Gastroesophageal sphincter (tissue), 4 donors: Measurements from ENCODE around the gene PXN. TPM values are rescaled to one million over a fixed set of nuclear protein-coding genes. Genes with fewer than 3 reads are reported as not detected.
"Not testable (repeated sequence)": the region's sequence is repeated elsewhere in the genome, so short reads cannot be mapped to it uniquely, and the experiment has no call there.

Source experiments
- ATAC-seq: fragments of 150-250 bp; one replicate; pipeline ENCODE4 v1.9.1; 2016; ENCODE audit warnings: mild to moderate bottlenecking, moderate library complexity
- H3K27ac ChIP-seq, 4 donors: fragments of 200-600 bp; sonication (generic) in 3 of 4; 1 replicate in 3 of 4; 2 replicates in 1 of 4; pipeline ENCODE4 v1.5.1; 2016 to 2019
- H3K27me3 ChIP-seq: fragments of 200-600 bp; sonication (generic); one replicate; pipeline ENCODE4 v1.5.1; 2019
- H3K36me3 ChIP-seq, 2 donors: fragments of 200-600 bp; sonication (generic); one replicate each; pipeline ENCODE4 v1.5.1; 2019; ENCODE audit warnings: control low read depth in 1 of 2
- H3K4me1 ChIP-seq, 3 donors: fragments of 200-600 bp; sonication (generic); 1 replicate in 2 of 3; 2 replicates in 1 of 3; pipeline ENCODE4 v1.5.1; 2016 to 2019; ENCODE audit warnings: control low read depth in 2 of 3
- H3K4me3 ChIP-seq, 2 donors: fragments of 200-600 bp; sonication (generic); one replicate each; pipeline ENCODE4 v1.5.1; 2019; ENCODE audit warnings: mild to moderate bottlenecking in 1 of 2, moderate library complexity in 1 of 2
- H3K9me3 ChIP-seq, 3 donors: fragments of 200-600 bp; sonication (generic); one replicate each; pipeline ENCODE4 v1.5.1; 2017 to 2019; ENCODE audit warnings: control low read depth in 2 of 3
- EP300 ChIP-seq: sonication (generic); formaldehyde crosslinking; IDR thresholded peaks from one replicate; pipeline ENCODE4 v1.6.1; 2017; ENCODE audit warnings: antibody characterized with exemption, mild to moderate bottlenecking
- POLR2A ChIP-seq, 2 donors: fragments of 450-650 bp; IDR thresholded peaks; one replicate each; pipeline ENCODE4 v1.6.1; 2017; ENCODE audit warnings: antibody characterized with exemption in 2 of 2, mild to moderate bottlenecking in 2 of 2, moderate library complexity in 1 of 2
- POLR2AphosphoS5 ChIP-seq: sonication (generic); formaldehyde crosslinking; IDR thresholded peaks from one replicate; pipeline ENCODE4 v1.6.1; 2017; ENCODE audit warnings: antibody characterized with exemption
- WGBS, 2 donors: methylation state at CpG; one replicate each; pipeline ENCODE4 v1.1.5; 2018; ENCODE audit warnings: low coverage in 1 of 2; 5-methylcytosine and 5-hydroxymethylcytosine counted together
- total RNA-seq, 4 donors: library from RNA; depleted of rRNA; stranded (reverse); fragments of >200 nt; gene quantifications; one replicate each; pipeline ENCODE4 v1.1.0, GENCODE V29; 2016
- TF ChIP-seq, protein P1 (sequence below), 4 experiments: fragments of 200-600 bp in 2 of 4; fragments of 450-650 bp in 2 of 4; sonication (generic) in 1 of 4; IDR thresholded peaks; one replicate each; pipeline ENCODE4 v1.5.1; 2017 to 2019; ENCODE audit warnings: antibody characterized with exemption in 4 of 4, mild to moderate bottlenecking in 2 of 4, moderate library complexity in 2 of 4

The PXN gene
- total RNA-seq, 4 donors from 2014 or later, result 43.2 to 80.4 (median 59.4) TPM

DNA sequence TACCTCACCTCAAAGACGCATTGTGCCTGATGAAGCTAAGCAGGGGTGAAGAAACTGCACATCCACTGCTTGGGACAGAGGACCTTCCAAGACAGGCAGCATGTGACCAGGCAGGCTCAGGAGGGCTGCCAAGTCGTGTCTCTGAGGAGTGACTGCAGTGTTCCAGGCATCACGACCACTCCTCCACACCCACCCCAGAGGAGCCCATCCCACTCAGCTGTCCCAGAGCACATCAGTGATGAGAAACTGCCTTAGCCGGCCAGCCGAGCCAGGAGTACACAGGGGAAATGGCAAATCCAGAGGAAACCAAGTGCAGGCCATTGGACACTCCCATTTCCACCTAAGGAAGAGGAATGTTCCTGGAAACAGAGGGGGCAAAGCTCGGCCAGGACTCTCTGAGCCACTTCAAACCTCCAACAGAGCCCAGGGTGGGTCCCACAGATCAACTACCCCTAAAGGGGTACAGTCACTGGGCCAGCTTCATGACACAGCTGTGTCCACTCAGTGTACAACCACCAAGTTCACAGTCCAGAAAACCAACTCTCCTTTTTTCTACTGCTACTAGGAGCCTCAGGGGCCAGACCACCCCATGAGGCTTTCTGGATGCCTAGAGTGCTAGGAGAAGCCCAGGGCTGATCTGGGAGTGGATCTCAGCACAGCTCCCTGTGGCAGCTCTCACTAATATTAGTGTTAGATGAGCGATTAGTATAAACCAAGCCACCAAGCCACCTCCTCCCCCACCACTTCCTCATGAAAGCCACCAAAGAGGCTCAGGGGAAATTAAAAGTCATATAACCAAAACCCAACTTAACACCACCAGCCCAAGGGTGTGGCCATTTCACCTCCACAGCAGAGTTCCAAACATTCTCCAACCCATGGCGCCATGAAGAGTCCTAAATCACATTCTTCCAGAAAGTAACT is 15.4 kb downstream of the PXN start:
- ATAC-seq, result peak; percentile 85
- peak overlapping the region; percentile 32 to 93 (median 89) for H3K27ac ChIP-seq
- 20 to 40% methylated on average over 1 of the region's 8 CpGs for WGBS, 2 donors
- peak overlapping the region in 1 of 2 donors; percentile 29 for H3K4me3 ChIP-seq
- peaks cover 0 to 3% of the 10 kb centered on the region in 2 donors for H3K36me3 ChIP-seq
- no peaks in the 10 kb centered on the region for H3K27me3 ChIP-seq
- no peaks in the 10 kb centered on the region for H3K9me3 ChIP-seq
- TF ChIP-seq EP300, result no peak
- no peak for TF ChIP-seq POLR2AphosphoS5
- TF ChIP-seq POLR2A (IDR thresholded peaks at IDR 0.05), result no peak
- TF ChIP-seq, protein P1, sequence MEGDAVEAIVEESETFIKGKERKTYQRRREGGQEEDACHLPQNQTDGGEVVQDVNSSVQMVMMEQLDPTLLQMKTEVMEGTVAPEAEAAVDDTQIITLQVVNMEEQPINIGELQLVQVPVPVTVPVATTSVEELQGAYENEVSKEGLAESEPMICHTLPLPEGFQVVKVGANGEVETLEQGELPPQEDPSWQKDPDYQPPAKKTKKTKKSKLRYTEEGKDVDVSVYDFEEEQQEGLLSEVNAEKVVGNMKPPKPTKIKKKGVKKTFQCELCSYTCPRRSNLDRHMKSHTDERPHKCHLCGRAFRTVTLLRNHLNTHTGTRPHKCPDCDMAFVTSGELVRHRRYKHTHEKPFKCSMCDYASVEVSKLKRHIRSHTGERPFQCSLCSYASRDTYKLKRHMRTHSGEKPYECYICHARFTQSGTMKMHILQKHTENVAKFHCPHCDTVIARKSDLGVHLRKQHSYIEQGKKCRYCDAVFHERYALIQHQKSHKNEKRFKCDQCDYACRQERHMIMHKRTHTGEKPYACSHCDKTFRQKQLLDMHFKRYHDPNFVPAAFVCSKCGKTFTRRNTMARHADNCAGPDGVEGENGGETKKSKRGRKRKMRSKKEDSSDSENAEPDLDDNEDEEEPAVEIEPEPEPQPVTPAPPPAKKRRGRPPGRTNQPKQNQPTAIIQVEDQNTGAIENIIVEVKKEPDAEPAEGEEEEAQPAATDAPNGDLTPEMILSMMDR (IDR thresholded peaks at IDR 0.05), result no peak
- peaks cover 8 to 95% (median 65%) of the 10 kb centered on the region in 3 donors for H3K4me1 ChIP-seq

DNA sequence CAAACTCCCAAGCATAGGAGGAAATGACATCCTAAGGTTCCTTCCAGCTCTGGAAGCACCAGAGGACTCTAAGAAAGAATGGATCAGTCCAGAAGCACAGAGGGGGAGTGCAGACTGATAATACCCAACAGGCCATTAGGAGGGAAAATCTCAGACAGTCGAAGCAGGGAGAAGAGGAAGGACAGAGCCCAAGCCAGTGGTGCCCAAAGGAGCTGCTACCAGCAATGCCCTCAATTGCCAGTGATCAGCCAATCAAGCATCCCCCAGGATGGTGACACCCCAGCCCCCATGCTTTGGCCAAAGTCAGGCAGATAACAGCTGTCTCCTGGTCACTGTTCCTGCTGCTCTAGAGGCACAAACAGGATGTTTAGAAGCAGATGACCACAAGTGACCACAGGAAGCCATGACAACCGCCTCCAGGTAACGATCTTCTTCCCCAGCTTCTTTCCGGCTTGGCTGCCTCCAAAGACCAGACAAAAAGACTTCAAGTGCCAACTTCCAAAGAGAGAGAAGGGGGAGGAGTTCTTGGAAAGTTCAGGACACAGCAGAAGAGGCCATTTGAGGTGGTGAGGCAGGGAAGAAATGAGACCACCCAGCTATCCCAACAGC is 16.2 kb downstream of the PXN start:
- H3K27me3 ChIP-seq, result no peaks in the 10 kb centered on the region
- no peak for ATAC-seq
- H3K4me1 ChIP-seq, result peaks cover 8 to 93% (median 63%) of the 10 kb centered on the region in 3 donors

DNA sequence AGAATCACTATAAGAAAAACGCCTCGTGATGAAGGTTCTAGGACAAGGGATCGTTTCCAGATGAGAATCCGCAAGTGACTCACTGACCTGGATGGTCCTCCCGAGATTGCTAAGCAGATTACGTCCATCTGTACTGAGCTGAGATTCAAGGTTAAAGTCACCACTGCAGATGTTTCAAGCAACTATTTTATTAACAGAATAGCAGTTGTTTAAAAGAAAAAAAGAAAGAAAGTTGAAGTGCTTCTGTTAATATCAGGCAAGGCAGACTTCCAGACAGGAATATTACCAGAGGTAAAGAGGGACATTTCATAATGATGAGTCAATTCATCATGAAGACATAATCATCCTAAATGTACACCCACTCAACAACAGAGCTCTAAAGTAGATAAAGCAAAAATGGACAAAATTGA is 17.9 kb downstream of the PXN start:
- no peaks in the 10 kb centered on the region for H3K27me3 ChIP-seq
- no peaks in the 10 kb centered on the region for H3K9me3 ChIP-seq
- TF ChIP-seq POLR2A (IDR thresholded peaks at IDR 0.05), result no peak
- TF ChIP-seq EP300, result no peak
- TF ChIP-seq, protein P1 (IDR thresholded peaks at IDR 0.05), result no peak
- H3K4me1 ChIP-seq, result peaks cover 8 to 93% (median 62%) of the 10 kb centered on the region in 3 donors
- 22 to 35% methylated on average over 6 of the region's 6 CpGs for WGBS, 2 donors
- ATAC-seq, result peak; percentile 44
- no peaks in the 10 kb centered on the region for H3K36me3 ChIP-seq
- peak overlapping the region in 1 of 2 donors; percentile 15 for H3K4me3 ChIP-seq
- H3K27ac ChIP-seq, result peak overlapping the region in 3 of 4 donors; percentile 79 to 93 (median 93)

More for the DNA sequence above, 16.2 kb downstream of the PXN start:
- 45% methylated on average over 1 of the region's 4 CpGs; no CpG with 5 or more reads in 1 of the 2 donors for WGBS, 2 donors
- Histone ChIP-seq H3K36me3 (no peaks in the 10 kb centered on the region), H3K9me3 (no peaks in the 10 kb centered on the region), H3K27ac (peak overlapping the region; percentile 32 to 93 (median 89)), H3K4me3 (peak overlapping the region in 1 of 2 donors; percentile 29)
- TF ChIP-seq EP300 (no peak), POLR2AphosphoS5 (no peak), POLR2A (IDR thresholded peaks at IDR 0.05) (no peak)
- TF ChIP-seq, protein P1 (IDR thresholded peaks at IDR 0.05), result no peak

DNA sequence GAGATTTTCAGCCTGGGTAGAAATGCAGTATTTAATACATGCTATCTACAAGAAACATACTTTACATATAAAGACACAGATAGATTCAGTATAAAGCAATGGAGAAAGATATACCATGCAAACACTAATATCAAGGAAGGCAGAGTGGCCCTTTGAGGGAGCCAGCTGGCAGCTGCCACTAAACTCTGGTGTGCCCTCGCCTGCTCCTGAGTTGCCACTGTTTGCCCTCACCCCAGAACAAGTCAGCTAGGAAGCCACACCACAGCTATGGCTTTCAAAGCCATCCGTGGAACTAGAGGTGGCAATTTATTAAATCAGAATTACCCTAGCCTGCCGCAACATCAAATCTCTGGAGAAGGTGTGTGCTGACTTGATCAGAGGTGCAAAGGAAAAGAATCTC is 18.3 kb downstream of the PXN start:
- Histone ChIP-seq H3K27ac (peak overlapping the region in 3 of 4 donors; percentile 79 to 93 (median 93)), H3K9me3 (no peaks in the 10 kb centered on the region), H3K4me1 (peaks cover 8 to 93% (median 62%) of the 10 kb centered on the region in 3 donors), H3K4me3 (peak overlapping the region in 1 of 2 donors; percentile 15), H3K27me3 (no peaks in the 10 kb centered on the region), H3K36me3 (no peaks in the 10 kb centered on the region)
- WGBS, 2 donors, result 83 to 100% methylated on average over 1 to 3 of the region's 3 CpGs
- ATAC-seq, result no peak
- TF ChIP-seq POLR2A (IDR thresholded peaks at IDR 0.05), result no peak
- TF ChIP-seq, protein P1 (IDR thresholded peaks at IDR 0.05), result no peak
- no peak for TF ChIP-seq POLR2AphosphoS5
- TF ChIP-seq EP300, result no peak

DNA sequence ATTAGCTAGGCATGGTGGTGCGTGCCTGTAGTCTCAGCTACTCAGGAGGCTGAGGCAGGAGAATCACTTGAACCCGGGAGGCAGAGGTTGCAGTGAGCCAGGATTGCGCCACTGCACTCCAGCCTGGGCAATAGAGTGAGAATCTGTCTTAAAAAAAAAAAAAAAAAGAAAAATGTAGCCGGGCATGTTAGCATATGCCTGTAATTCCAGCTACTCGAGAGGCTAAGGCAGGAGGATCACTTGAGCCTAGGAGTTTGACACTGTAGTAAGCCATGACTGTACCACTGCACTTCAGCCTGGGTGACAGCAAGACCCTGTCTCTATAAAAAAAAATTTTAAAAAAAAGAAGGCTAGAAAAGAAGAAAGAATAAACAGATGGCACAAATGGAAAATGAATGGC is 18.8 kb downstream of the PXN start:
- not testable (repeated sequence) for H3K4me3 ChIP-seq, H3K9me3 ChIP-seq, H3K36me3 ChIP-seq, H3K27me3 ChIP-seq, ATAC-seq
- Histone ChIP-seq H3K27ac (peak overlapping the region in 2 of 4 donors; percentile 93), H3K4me1 (peaks cover 8 to 93% (median 63%) of the 10 kb centered on the region in 3 donors)
- whole genome bisulfite sequencing, 2 donors, result 72% methylated on average over 5 of the region's 5 CpGs; no CpG with 5 or more reads in 1 of the 2 donors
